GM12872 (cell line): ENCODE measurements around the gene TCF7L2.

Experiments
- TF ChIP-seq, protein P1 (sequence below): IDR thresholded peaks from 3 replicates; pipeline ENCODE4 v1.5.1; 2011; ENCODE audit warnings: low read depth, mild to moderate bottlenecking, low read length, moderate library complexity; ENCODE audit not compliant: insufficient read depth

The TCF7L2 gene

GRCh38 chr10:113007821-113008220, 57.8 kb downstream of the TCF7L2 start:
- TF ChIP-seq, protein P1, sequence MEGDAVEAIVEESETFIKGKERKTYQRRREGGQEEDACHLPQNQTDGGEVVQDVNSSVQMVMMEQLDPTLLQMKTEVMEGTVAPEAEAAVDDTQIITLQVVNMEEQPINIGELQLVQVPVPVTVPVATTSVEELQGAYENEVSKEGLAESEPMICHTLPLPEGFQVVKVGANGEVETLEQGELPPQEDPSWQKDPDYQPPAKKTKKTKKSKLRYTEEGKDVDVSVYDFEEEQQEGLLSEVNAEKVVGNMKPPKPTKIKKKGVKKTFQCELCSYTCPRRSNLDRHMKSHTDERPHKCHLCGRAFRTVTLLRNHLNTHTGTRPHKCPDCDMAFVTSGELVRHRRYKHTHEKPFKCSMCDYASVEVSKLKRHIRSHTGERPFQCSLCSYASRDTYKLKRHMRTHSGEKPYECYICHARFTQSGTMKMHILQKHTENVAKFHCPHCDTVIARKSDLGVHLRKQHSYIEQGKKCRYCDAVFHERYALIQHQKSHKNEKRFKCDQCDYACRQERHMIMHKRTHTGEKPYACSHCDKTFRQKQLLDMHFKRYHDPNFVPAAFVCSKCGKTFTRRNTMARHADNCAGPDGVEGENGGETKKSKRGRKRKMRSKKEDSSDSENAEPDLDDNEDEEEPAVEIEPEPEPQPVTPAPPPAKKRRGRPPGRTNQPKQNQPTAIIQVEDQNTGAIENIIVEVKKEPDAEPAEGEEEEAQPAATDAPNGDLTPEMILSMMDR = no peak

DNA sequence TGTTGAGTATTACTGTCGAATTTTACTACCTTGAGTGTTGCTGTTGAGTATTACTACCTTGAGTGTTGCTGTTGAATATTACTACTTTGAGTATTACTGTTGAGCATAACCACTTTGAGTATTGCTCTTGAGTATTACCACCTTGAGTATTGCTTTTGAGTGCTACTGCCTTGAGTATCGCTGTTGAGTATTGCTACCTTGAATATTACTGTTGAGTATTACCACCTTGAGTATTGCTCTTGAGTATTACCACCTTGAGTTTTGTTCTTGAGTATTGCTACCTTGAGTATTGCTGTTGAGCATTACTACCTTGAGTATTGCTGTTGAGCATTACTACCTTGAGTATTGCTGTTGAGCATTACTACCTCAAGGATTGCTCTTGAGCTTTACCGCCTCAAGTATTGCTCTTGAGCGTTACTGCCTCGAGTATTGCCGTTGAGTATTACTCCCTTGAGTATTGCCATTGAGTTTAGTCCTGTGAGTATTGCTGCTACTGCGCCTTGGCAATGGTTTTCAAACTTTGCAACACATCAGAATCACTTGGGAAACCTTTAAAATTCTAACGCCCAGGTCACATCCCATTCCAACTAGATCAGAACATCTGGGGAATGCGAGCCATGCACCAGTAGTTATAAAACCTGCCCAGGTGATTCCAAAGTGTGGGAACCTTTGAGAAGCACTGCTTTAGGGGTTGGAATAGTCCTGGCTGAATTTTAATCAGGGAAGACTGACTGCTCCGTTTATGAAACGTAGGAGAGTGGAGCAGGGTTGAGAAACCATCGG, 61.7 kb downstream of the TCF7L2 start:
- TF ChIP-seq, protein P1 = no peak

DNA sequence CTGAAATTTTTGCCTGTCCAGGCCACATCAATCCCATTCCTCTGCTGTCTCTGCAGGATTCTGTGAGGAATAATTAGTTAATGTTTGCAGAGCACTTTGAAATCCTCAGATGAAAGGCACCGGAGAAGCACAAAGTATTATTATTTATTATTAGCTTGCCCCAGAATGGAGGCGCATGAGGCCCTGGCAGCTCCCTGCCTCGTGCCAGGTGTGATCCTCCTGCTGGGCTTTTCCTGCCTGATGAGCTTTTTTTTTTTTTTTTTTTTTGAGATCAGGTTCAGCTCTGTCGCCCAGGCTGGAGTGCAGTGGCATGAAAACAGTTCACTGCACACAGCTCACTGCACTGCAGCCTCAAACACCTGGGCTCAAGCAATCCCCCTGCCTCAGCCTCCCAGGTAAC, 65.2 kb downstream of the TCF7L2 start:
- TF ChIP-seq, protein P1 = no peak

- TF ChIP-seq, protein P1 = no peak
Measured at GRCh38 chr10:113017376-113017775, 67.3 kb downstream of the TCF7L2 start.

DNA sequence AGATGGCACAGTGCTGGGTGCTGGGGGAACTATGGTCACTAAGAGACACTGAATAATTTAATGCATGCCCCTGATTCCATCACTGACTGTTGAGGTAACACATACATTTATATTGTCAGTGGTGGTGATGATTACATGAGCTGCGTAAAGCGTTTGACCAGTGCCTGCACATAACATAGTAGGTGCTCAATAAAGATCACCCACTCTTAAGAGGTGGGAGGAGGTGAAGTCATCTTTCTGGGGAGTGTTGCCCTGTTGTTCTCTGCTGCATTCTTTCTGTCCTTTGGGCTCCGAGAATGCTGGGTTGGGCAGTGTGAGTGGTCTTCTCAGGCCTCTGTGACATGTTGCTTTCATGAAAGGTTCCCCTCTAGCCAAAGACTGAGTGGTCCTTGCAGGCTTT, 68.0 kb downstream of the TCF7L2 start:
- TF ChIP-seq, protein P1 = no peak

DNA sequence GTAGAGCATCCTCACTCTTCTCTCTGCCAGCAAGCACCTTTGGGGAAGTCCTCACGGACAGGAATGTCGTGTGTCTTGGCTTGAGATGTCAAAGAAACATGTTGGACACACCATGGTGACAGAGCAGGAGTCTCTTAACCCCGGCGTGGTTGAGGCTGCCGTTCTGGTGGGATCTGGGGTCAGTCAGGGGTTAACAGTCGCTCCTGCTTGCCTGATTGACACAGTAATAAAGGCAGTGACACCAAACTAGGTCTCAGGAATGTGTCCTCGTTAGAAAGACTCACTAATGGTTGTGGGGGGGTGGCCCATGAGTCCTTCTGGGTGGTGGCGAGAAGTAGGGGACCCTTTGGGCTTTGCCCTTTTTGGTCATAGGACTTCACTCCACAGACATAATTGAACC, 69.0 kb downstream of the TCF7L2 start:
- TF ChIP-seq, protein P1 = no peak

DNA sequence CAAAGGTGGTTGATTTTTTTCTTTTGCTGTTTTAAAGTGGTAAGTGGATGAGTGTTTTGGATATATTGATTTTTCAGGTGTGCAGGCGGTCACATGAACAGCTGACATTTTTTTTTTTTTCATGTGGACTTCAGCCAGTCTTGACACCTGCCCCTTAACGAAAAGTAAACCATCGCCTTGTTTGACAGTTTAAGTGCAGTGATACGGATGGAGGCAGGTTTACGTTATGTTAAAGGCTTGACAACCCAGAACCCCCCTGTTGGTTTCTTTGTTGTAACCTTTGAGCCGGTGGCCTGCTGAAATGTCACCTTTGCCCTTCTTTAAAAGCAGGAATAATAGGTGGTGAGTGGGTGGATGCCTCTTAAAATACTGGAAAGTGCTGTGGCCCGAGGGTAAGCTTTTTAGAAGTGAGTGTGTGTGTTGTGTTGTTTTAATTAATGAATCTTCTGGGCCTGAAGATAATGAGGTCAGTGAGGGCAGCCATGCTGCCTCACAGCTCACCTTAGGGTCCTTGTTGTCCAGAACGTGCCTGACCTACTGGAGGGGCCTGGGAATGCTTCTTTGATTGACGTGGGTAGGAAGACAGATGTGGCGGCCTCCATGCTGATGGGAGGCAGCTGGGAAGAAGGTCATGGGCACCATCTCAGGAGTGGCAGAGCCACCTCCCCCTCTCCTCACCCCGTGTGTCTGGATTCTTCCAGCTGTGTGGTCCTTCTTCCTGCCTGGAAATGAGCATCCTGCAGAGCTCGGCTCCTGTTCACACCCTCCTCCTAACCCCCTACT, 69.8 kb downstream of the TCF7L2 start:
- TF ChIP-seq, protein P1 = no peak
